ENCODE measurements around the gene PLEKHG2. TPM values are rescaled to one million over a fixed set of nuclear protein-coding genes. Genes with fewer than 3 reads are reported as not detected.

The PLEKHG2 gene
- total RNA-seq, 2 experiments from 2014 or later = 65.7 to 65.9 TPM

DNA sequence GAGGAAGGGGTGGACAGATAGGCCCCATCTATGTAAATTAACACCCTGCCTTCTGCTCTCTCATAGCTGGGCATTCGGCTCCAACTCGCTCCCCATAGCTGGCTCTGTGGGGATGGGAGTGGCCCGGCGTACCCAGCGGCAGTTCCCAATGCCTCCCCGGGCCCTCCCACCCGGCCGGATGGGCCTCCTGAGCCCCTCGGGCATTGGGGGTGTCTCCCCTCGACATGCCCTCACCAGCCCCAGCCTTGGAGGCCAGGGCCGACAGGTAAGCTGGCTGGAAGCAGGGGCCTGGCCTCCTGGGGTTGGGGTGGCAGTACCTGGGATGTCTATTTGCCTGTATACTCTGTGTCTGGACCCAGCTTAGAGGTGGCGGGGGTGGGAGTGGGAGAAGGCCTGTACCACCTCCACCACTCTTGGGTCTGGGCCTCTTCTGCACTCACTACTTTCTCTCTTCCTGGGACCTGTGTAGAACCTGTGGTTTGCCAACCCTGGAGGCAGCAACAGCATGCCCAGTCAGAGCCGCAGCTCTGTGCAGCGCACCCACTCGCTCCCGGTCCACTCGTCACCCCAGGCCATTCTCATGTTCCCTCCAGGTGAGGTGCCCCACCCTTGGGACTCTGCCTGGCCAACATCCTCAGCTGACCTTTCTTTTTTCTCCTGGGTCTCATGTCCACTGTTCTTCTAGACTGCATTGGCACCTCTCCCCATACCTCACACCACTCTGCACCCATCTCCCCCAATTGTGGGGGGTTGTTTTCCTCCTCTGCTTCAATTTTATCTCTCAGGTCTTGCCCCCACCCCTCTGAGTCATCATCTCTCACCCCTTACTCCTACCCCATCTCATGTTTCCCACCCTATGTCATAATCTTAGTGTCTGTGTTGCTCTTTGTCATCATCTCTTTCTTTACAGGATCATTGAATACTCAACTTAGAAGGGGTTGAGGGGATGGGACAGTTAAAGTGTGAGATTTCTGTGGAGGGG is 31.7 kb upstream of the PLEKHG2 start:
- Mint-ChIP-seq H3K27ac (peak overlapping the region; percentile 38), H3K36me3 (peaks cover 7% of the 10 kb centered on the region), H3K27me3 (no peaks in the 10 kb centered on the region), H3K4me3 (no peak overlapping the region), H3K4me1 (no peaks in the 10 kb centered on the region), H3K9me3 (no peaks in the 10 kb centered on the region)
- POLR2A ChIA-PET = no interaction called here
- ATAC-seq (ENCODE audit: low read depth) = no peak
- DNase-seq = no peak

DNA sequence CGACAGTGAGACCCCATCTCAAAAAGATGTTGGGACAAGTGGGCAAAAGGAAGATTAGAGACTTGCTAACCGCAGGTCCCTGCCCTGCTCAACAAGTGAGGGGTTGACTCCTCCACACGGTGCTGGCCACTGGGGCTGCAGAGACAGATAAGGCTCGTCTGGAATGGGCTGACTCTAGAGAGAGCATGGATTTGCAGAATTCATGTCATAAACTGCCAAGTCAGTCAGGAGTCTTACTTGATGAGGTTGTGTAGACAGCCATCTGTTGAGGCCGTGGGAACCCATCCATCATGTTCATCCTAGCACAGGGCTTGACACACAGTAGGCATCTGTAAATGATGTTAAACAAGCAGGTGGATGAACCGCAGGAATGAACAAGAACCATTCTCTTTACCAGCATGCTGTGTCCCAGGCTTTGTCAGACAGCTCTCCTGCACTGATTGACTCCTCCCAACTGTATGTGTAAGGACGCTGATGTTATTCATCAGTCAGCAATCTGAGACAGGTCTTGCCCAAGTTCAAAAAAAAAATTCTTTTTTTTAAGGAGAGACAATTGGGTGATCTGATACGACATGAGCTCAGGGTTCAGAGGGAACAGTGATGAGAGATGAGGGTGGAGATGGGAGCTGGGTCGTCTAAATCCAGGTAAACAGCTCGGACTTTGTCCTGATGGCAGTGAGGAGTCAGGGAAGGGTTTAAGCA is 30.4 kb upstream of the PLEKHG2 start:
- no peak overlapping the region for H3K27ac Mint-ChIP-seq
- no peaks in the 10 kb centered on the region for H3K9me3 Mint-ChIP-seq
- H3K27me3 Mint-ChIP-seq = no peaks in the 10 kb centered on the region
- no peak for ATAC-seq (ENCODE audit: low read depth)
- H3K4me3 Mint-ChIP-seq = no peak overlapping the region
- no peak for DNase-seq
- H3K4me1 Mint-ChIP-seq = peaks cover 2% of the 10 kb centered on the region
- peaks cover 5% of the 10 kb centered on the region for H3K36me3 Mint-ChIP-seq
- POLR2A ChIA-PET = interaction anchor here (0.6 kb wide), 1 partner anchor 1278 kb away, joined by 3 read pairs; no protein-coding TSS in a partner anchor

DNA sequence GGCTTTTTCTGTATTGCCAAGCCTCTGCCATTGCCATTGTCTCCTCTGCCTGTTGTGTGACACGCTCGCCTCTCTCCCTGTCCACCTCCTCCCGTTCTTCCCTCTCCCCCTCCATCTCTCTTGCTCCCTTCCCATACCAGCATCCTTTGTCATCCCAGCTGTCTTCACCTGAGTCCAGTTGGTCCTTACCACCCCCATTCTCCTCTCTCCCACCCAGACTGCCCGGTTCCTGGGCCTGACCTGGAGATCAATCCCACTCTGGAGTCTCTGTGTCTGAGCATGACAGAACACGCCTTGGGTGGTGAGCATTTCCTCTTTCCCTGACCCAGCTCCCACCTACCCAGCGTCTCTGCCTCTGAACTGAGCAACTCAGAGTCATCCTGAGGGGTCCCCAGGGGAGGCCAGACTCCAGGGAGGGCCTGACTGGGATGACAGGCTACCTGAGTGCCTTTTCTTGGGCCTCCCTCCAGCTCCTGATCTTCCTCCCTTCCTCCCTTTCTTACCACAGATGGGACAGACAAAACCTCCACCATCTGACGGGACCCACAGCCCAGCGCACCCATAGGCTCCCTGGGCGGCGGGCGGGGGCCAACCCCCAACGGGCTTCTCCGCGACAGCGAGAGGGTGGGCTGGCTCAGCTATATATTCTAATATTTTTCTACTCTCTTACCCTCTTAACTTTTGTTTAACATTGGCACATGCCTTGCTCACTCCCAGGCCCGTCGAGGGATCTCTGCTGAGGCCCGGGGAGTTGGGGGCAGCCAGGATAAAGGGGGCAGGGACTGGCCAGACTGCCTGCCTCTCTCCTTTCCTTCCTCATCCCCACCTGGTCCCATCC is 29.3 kb upstream of the PLEKHG2 start:
- Mint-ChIP-seq H3K27me3 (no peaks in the 10 kb centered on the region), H3K9me3 (no peaks in the 10 kb centered on the region), H3K4me3 (no peak overlapping the region), H3K27ac (peak overlapping the region; percentile 28), H3K4me1 (peaks cover 2% of the 10 kb centered on the region), H3K36me3 (peaks cover 6% of the 10 kb centered on the region)
- POLR2A ChIA-PET = no interaction called here
- ATAC-seq (ENCODE audit: low read depth) (no peak), DNase-seq (no peak)

DNA sequence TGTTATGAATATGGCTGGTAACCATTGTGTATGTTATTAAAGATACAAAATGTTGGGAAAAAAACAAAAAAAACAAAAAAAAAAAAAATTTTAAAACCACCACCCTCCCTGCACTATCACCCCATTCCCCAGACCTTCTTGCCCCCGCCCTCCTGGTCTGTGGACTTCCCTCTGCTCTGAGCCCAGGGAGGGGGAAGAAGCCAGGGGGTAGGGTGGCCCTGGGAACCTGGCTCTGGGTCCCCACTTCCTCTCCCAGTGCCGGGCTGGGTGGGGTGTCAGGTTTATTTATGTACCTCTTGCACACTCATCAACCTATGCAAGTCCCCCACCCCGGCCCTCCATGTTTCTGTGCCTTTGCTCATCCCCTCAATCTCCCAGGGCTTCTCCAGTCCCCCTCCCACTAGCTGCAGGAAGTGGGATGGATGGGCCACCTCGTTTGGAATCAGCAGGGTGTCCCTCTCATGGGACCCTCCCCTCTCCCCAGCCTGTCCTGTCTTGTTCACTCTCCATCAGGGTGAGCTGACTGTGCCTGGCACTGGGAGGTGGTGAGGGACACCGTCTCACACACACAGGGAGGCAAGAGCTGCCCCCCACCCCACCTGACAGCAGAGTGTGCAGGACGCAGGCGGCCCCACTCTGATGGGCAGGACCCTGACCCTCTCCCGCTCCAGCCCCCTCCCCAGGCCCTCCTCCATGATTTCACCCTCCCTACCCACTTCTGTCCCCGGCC is 27.5 kb upstream of the PLEKHG2 start:
- H3K4me1 Mint-ChIP-seq = peaks cover 12% of the 10 kb centered on the region
- H3K4me3 Mint-ChIP-seq = no peak overlapping the region
- no peak for ATAC-seq (ENCODE audit: low read depth)
- H3K36me3 Mint-ChIP-seq = peaks cover 9% of the 10 kb centered on the region
- no peaks in the 10 kb centered on the region for H3K27me3 Mint-ChIP-seq
- no peak for DNase-seq
- peak overlapping the region; percentile 31 for H3K27ac Mint-ChIP-seq
- POLR2A ChIA-PET = interaction anchor here (0.7 kb wide), 1 partner anchor 311 kb away, joined by 4 read pairs; no protein-coding TSS in a partner anchor
- no peaks in the 10 kb centered on the region for H3K9me3 Mint-ChIP-seq

DNA sequence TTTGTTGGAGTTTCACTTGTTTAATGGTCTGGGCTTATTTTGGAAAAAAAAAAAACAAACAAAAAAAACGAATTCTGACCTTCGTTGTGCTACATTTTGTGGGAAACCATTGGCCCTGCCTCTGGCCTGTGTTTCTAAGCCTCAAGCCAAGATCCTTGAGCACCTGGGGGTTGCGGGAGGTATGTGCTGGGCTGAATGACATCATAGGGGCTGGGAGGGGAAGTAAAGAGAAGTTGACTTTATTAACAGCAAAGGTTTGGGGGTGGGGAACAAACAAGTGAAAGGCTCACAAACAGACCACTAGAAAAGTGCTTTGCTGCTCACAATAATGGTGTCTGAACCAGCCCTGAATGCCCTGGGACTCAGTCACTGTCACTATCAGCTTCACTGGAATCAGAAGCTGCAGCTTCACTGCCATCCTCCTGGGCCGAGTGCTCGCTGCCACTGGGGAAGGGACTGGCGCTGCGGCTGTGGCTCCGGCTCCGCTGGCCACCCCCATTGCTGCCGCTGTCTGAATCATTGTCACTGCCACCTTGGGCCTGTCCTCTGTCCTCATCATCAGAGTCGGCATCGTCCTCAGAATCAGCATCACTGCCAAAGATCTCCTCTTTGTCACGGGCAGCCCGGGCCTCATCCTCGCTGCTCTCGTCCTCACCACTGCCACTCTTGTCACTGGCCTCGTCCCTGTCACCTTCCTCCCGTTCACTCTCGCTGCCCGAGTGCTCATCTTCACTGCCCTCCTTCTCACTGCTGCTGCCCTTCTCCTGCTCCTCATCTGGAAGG is 26.6 kb upstream of the PLEKHG2 start:
- no peak overlapping the region for H3K4me3 Mint-ChIP-seq
- no peaks in the 10 kb centered on the region for H3K9me3 Mint-ChIP-seq
- H3K27me3 Mint-ChIP-seq = no peaks in the 10 kb centered on the region
- peaks cover 16% of the 10 kb centered on the region for H3K4me1 Mint-ChIP-seq
- POLR2A ChIA-PET = interaction anchor here (0.7 kb wide), 1 partner anchor 312 kb away, joined by 4 read pairs; no protein-coding TSS in a partner anchor
- ATAC-seq (ENCODE audit: low read depth) (no peak), DNase-seq (no peak)
- peaks cover 7% of the 10 kb centered on the region for H3K36me3 Mint-ChIP-seq
- no peak overlapping the region for H3K27ac Mint-ChIP-seq

DNA sequence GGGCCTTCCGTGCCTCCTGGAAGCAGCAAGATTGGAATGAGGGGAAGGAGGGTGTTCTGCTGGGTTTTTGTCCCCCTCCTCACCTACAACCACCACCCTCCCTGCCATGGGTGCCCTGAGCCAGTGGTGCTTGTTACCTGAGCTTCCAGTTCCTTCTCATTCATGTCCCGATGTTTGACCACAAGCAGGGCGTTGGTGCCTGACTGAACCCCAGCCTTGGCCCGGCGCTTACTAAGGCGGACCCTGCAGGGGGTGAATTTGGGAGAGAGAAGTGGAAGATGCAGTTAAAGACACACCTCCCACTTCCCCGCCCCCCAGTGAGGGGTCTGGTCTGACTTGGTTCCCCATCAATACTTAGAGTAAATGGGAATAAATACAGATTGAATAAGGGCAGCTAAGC is 25.9 kb upstream of the PLEKHG2 start:
- no peaks in the 10 kb centered on the region for H3K27me3 Mint-ChIP-seq
- POLR2A ChIA-PET = no interaction called here
- H3K27ac Mint-ChIP-seq = no peak overlapping the region
- DNase-seq (no peak), ATAC-seq (ENCODE audit: low read depth) (no peak)
- peaks cover 16% of the 10 kb centered on the region for H3K4me1 Mint-ChIP-seq
- no peak overlapping the region for H3K4me3 Mint-ChIP-seq
- H3K36me3 Mint-ChIP-seq = peaks cover 8% of the 10 kb centered on the region
- no peaks in the 10 kb centered on the region for H3K9me3 Mint-ChIP-seq

DNA sequence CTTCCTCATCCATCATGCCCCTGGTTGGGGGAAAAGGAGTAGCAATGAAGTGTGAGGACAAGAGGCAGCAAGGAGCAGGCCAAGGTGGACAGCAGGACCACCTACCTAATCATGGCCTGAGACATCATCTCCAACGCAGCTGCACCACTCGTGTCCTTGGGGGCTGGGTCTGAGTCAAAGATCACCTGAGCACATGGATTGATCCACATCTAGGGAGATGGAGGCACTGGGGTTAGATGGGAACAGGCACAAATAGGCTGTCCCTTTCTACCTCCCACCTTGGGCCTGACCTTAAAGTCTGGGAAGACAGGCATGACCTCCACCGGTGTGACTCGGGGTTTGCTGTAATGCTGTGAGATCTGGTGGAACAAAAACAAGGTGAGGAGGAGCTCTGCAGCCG is 23.8 kb upstream of the PLEKHG2 start:
- H3K4me3 Mint-ChIP-seq = no peak overlapping the region
- H3K36me3 Mint-ChIP-seq = peaks cover 12% of the 10 kb centered on the region
- POLR2A ChIA-PET = interaction anchor here (2.1 kb wide), 1 partner anchor 53 kb away, joined by 9 read pairs; the partner anchor contains the start of gene GMFG
- ATAC-seq (ENCODE audit: low read depth) = no peak
- peaks cover 24% of the 10 kb centered on the region for H3K4me1 Mint-ChIP-seq
- no peak for DNase-seq
- no peaks in the 10 kb centered on the region for H3K27me3 Mint-ChIP-seq
- H3K9me3 Mint-ChIP-seq = no peaks in the 10 kb centered on the region
- no peak overlapping the region for H3K27ac Mint-ChIP-seq

DNA sequence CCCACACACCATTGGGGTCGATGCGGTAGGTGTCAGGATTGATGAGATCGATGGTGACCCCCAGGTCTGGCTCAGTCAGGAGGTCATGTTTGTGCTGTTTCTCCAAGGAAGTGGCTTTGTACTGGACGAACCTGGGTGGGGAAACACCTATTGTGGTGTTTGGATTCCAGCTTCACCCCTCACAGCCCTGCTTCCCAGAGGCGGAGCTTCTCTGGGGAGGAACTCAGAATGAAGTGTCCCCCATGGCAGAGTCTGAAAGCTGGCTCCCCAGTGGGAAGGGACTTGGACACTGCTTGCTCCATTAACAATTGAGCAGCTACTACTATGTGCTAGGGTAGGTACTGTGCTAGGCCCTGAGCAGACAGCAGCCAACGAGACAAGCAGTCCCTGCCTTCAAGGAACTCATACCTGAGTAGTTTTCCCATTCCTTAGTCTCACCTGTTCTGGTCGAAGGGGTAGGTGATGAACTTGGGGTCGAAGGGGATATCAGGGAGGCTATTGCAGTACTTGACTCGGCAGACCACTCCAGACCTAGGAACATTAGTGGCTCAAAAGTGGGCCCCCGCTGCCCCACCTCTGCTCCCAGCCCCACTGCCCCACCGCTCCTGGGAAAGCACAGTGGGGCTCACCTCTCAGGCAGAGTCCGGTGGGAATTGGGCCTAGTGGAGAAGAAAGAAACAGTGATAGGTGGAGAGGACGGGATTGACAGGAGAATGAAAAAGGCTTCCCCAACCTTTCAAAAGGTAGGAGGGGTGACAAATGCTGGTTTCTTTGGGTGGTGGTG is 22.6 kb upstream of the PLEKHG2 start:
- Mint-ChIP-seq H3K9me3 (no peaks in the 10 kb centered on the region), H3K27me3 (no peaks in the 10 kb centered on the region), H3K27ac (peak overlapping the region; percentile 99), H3K4me1 (peaks cover 25% of the 10 kb centered on the region), H3K4me3 (peak overlapping the region; percentile 96), H3K36me3 (peaks cover 17% of the 10 kb centered on the region)
- POLR2A ChIA-PET = interaction anchor here (2.1 to 2.6 kb wide), 2 partner anchors 46 to 54 kb away, joined by 9 to 39 read pairs; partner anchors contain the start of genes GMFG and RPS16
- ATAC-seq (ENCODE audit: low read depth) (no peak), DNase-seq (no peak)

DNA sequence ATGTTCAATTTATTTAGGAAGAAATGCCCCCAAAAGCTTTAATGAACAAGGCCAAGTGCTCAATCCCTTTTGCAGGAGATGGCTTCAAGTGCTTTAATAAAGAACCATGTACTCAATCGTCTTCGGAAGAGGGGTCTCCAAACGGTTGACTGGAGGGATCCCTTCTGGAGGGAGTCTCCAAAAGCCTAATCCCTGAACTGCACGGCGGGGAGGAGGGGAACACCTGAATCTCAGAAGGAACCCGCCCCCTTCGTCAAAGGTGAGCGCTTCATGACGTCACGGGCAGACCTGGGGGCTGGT is 22.1 kb upstream of the PLEKHG2 start:
- H3K36me3 Mint-ChIP-seq = peaks cover 20% of the 10 kb centered on the region
- H3K27me3 Mint-ChIP-seq = no peaks in the 10 kb centered on the region
- POLR2A ChIA-PET = interaction anchor here (1.0 to 2.6 kb wide), 10 partner anchors 11 to 90 kb away, joined by 4 to 39 read pairs (median 14); partner anchors contain the start of genes GMFG, PLEKHG2, RPS16 and SAMD4B
- no peaks in the 10 kb centered on the region for H3K9me3 Mint-ChIP-seq
- H3K4me3 Mint-ChIP-seq = peak overlapping the region; percentile 96
- DNase-seq (no peak), ATAC-seq (ENCODE audit: low read depth) (no peak)
- peak overlapping the region; percentile 99 for H3K27ac Mint-ChIP-seq
- peaks cover 25% of the 10 kb centered on the region for H3K4me1 Mint-ChIP-seq

DNA sequence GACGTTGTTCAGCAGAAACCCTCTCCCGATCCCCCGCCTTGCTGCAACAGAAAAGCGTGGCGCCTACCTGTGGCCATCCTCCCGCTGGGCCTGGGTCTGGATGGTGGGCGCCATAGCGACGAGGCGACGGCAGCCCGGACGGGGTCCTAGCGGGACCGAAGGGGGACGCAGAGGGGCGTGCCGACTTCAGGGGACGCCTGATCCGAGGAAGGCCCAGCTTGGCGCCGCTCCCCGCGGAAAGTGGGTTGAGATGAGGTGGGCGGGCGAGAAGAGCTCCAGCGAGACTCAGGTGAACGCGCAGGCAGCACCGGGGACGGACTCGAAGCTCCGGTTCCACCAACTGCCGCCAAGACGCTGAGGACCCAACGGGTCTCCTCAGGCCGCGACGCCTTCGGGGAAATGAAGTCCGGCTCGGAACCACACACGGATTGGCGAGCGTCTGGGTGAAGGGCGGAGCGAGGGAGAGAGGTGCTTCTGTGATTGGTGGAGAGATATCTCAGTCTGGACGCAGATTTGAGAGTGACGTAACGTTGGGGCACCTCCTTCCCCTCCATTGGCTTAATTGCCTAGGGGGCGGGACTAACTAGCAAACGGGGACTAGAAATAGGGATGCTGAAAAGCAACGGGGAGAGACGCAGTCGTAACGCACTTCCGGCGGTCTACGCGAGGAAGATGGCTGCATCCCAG is 21.6 kb upstream of the PLEKHG2 start, which contains the start of the genes MED29 and PAF1:
Gene MED29, plus strand, starts transcription at position 628 of the 687 bp plus-strand sequence. Its CDS starts 45 bp downstream, at position 673.
Gene PAF1, minus strand, starts transcription at position 356 of the 687 bp plus-strand sequence. Its CDS starts 242 bp downstream, at position 114.
- Mint-ChIP-seq H3K27me3 (no peaks in the 10 kb centered on the region), H3K4me3 (peak within 1 kb of the TSS; percentile 96), H3K36me3 (peaks cover 22% of the 10 kb centered on the region), H3K27ac (peak within 1 kb of the TSS; percentile 99), H3K9me3 (no peaks in the 10 kb centered on the region), H3K4me1 (peaks cover 25% of the 10 kb centered on the region)
- POLR2A ChIA-PET = interaction anchor here (0.7 to 2.6 kb wide), 13 partner anchors 10 to 90 kb away, joined by 3 to 39 read pairs (median 9); partner anchors contain the start of genes GMFG, PLEKHG2, RPS16 and SAMD4B
- peak; percentile 96 for ATAC-seq (ENCODE audit: low read depth)
- peak; percentile 89 for DNase-seq

Data from activated naive CD8-positive, alpha-beta T cell treated with anti-CD3 and anti-CD28 coated beads, Interleukin-2, amount 10 ng/mL, durations not matched to agents 7 days and 5 days (primary cell).